GM12878 (cell line): ENCODE measurements around the gene PLEKHH2. TPM values are rescaled to one million over a fixed set of nuclear protein-coding genes. Genes with fewer than 3 reads are reported as not detected.

Experiments used
- ATAC-seq: fragments of 200-7000 bp; cut with Tn5 transposase; 3 replicates; pipeline ENCODE4 v1.9.1; 2020; ENCODE audit warnings: mild to moderate bottlenecking, moderate library complexity
- BruUV-seq: library from RNA; stranded (reverse); fragments of 400-500 nt; replicated peaks from 2 replicates; lab custom pipeline; 2021; lab: Mats Ljungman, UMichigan
- CTCF ChIA-PET: fragments of 300-600 bp; sonication (Branson Sonifier 250); formaldehyde crosslinking; extraction: SDS; loops from one replicate; lab custom pipeline; 2021; ENCODE audit warnings: inconsistent platforms; lab: Yijun Ruan, JAX
- POLR2A ChIA-PET: fragments of 350-600 bp; formaldehyde crosslinking; extraction: SDS; loops from one replicate; lab custom pipeline; 2021; ENCODE audit warnings: inconsistent platforms; lab: Charles Lee
- RAD21 ChIA-PET: fragments of 300-600 bp; sonication (Branson Sonifier 250); formaldehyde crosslinking; loops from one replicate; lab custom pipeline; 2023; ENCODE audit warnings: antibody characterized with exemption; ENCODE audit not compliant: unreplicated experiment; lab: Charles Lee
- SMC1A ChIA-PET: fragments of 300-600 bp; sonication (Branson Sonifier 250); formaldehyde crosslinking; loops from one replicate; lab custom pipeline; 2023; ENCODE audit not compliant: unreplicated experiment, uncharacterized antibody; lab: Charles Lee
- DNase-seq: peaks from one replicate; pipeline ENCODE4 v3.0.0-alpha.2; 2011; ENCODE audit warnings: low read depth, low spot score
- FAIRE-seq: peaks from 3 replicates; lab custom pipeline; 2011; peaks lifted over from hg19 to GRCh38; lab: Jason Lieb, UNC
- H2AFZ ChIP-seq: 2 replicates; pipeline ENCODE4 v1.6.0; 2011; ENCODE audit warnings: low read depth, low read length, control low read depth; ENCODE audit not compliant: control insufficient read depth
- H3K27ac ChIP-seq: 2 replicates; pipeline ENCODE4 v1.5.1; 2011; ENCODE audit warnings: control low read depth; ENCODE audit not compliant: control insufficient read depth, insufficient read depth
- H3K27me3 ChIP-seq, 2 experiments: replicated peaks in 1 of 2; 2 replicates each; pipeline versions ENCODE4 v1.6.0 to v1.6.1; 2011; ENCODE audit warnings: low read length in 1 of 2; ENCODE audit not compliant: control insufficient read depth in 2 of 2, insufficient read depth in 2 of 2
- H3K36me3 ChIP-seq, 2 experiments: 2 replicates each; pipeline ENCODE4 v1.5.1; 2011; ENCODE audit warnings: low read length in 1 of 2; ENCODE audit not compliant: control insufficient read depth in 2 of 2, insufficient read depth in 2 of 2
- H3K4me1 ChIP-seq: 2 replicates; pipeline ENCODE4 v1.6.1; 2011; ENCODE audit warnings: mild to moderate bottlenecking, low read length, moderate library complexity, mixed read lengths; ENCODE audit not compliant: control insufficient read depth, insufficient read depth
- H3K4me2 ChIP-seq: 2 replicates; pipeline ENCODE4 v1.6.0; 2011; ENCODE audit warnings: control low read depth; ENCODE audit not compliant: control insufficient read depth, insufficient read depth
- H3K4me3 ChIP-seq: fragments of 200-600 bp; sonication (generic); 2 replicates; pipeline ENCODE4 v1.5.1; 2016
- H3K79me2 ChIP-seq: 2 replicates; pipeline ENCODE4 v1.6.0; 2011; ENCODE audit warnings: low read length; ENCODE audit not compliant: control insufficient read depth, insufficient read depth
- H3K9ac ChIP-seq: 2 replicates; pipeline ENCODE4 v1.8.0; 2011; ENCODE audit warnings: low read length, control low read depth, mixed read lengths; ENCODE audit not compliant: control insufficient read depth, insufficient read depth
- H3K9me3 ChIP-seq: replicated peaks from 3 replicates; pipeline ENCODE4 v1.5.1; 2011; ENCODE audit warnings: mild to moderate bottlenecking, low read length; ENCODE audit not compliant: control insufficient read depth, insufficient read depth
- H4K20me1 ChIP-seq: 2 replicates; pipeline ENCODE4 v1.6.0; 2011; ENCODE audit not compliant: control insufficient read depth, insufficient read depth
- BCL3 ChIP-seq: IDR thresholded peaks from 2 replicates; pipeline ENCODE4 v1.6.1; 2011; ENCODE audit warnings: borderline replicate concordance, low read depth, mild to moderate bottlenecking, moderate library complexity, low read length; ENCODE audit not compliant: insufficient read depth, poor library complexity, severe bottlenecking
- CEBPB ChIP-seq, 2 experiments: fragments of 150-350 bp in 1 of 2; IDR thresholded peaks; 2 replicates each; pipeline ENCODE4 v1.6.1; 2012 to 2014; ENCODE audit warnings: low read depth in 2 of 2, low read length in 2 of 2, borderline replicate concordance in 1 of 2, inconsistent platforms in 1 of 2
- CHD1 ChIP-seq: IDR thresholded peaks from 2 replicates; pipeline ENCODE4 v1.6.1; 2012; ENCODE audit warnings: low read depth, low read length, improper control_type of control experiment
- CHD2 ChIP-seq: IDR thresholded peaks from 2 replicates; pipeline ENCODE4 v1.6.1; 2011; ENCODE audit warnings: low read depth, low read length, improper control_type of control experiment, borderline replicate concordance
- CREB1 ChIP-seq: IDR thresholded peaks from 2 replicates; pipeline ENCODE4 v1.6.1; 2012; ENCODE audit warnings: low read depth, mild to moderate bottlenecking, inconsistent platforms
- FOXK2 ChIP-seq: fragments of 450-650 bp; IDR thresholded peaks from 2 replicates; pipeline ENCODE4 v1.6.1; 2017; ENCODE audit warnings: mild to moderate bottlenecking, moderate library complexity
- FOXM1 ChIP-seq: IDR thresholded peaks from 2 replicates; pipeline ENCODE4 v1.6.1; 2012; ENCODE audit warnings: low read depth, mild to moderate bottlenecking, inconsistent platforms, low read length, moderate library complexity
- KDM1A ChIP-seq: fragments of 200-600 bp; sonication (generic); IDR thresholded peaks from 2 replicates; pipeline ENCODE4 v1.6.1; 2016; ENCODE audit warnings: borderline replicate concordance
- MEF2A ChIP-seq: IDR thresholded peaks from 2 replicates; pipeline ENCODE4 v1.6.1; 2011; ENCODE audit warnings: low read depth, mild to moderate bottlenecking, low read length, moderate library complexity; ENCODE audit not compliant: insufficient read depth
- POU2F2 ChIP-seq: IDR thresholded peaks from 3 replicates; pipeline ENCODE4 v1.6.1; 2011; ENCODE audit warnings: low read depth, mild to moderate bottlenecking, low read length, borderline replicate concordance
- RAD51 ChIP-seq: fragments of 450-650 bp; IDR thresholded peaks from 2 replicates; pipeline ENCODE4 v1.6.1; 2016; ENCODE audit warnings: moderate library complexity, mild to moderate bottlenecking, inconsistent platforms
- RBBP5 ChIP-seq: fragments of 200-600 bp; sonication (generic); conservative IDR thresholded peaks from 2 replicates; pipeline ENCODE4 v1.6.1; 2016
- TBL1XR1 ChIP-seq: IDR thresholded peaks from 2 replicates; pipeline ENCODE4 v1.6.1; 2012; ENCODE audit warnings: low read depth, low read length, improper control_type of control experiment
- YBX1 ChIP-seq: fragments of 450-650 bp; IDR thresholded peaks from 2 replicates; pipeline ENCODE4 v1.6.1; 2016; ENCODE audit warnings: antibody characterized with exemption
- ZNF207 ChIP-seq: fragments of 450-650 bp; IDR thresholded peaks from 2 replicates; pipeline ENCODE4 v1.6.1; 2014; ENCODE audit warnings: antibody characterized with exemption, mild to moderate bottlenecking, borderline replicate concordance
- WGBS: methylation state at CpG from one replicate; pipeline ENCODE4 v1.1.6; 2016; ENCODE audit warnings: low lambda C conversion rate; ENCODE audit not compliant: insufficient replicate concordance, insufficient coverage; ENCODE audit errors: missing lambda C conversion rate; 5-methylcytosine and 5-hydroxymethylcytosine counted together
- in situ Hi-C: fragments of 300-500 bp; cut with MboI; formaldehyde crosslinking; loops from 9 replicates; pipeline ENCODE4 v1.14.3; 2018; ENCODE audit warnings: mixed read lengths
- intact Hi-C: fragments of 100-400 bp; cut with micrococcal nuclease; formaldehyde crosslinking; loops from one replicate; pipeline ENCODE4 v1.14.2; 2022; ENCODE audit not compliant: unreplicated experiment
- polyA plus RNA-seq, 11 experiments: library from polyadenylated mRNA; depleted of rRNA in 4 of 11; unstranded in 6 of 11; stranded (reverse) in 5 of 11; fragments of >200 nt; fragmentation: Nextera tagmentation in 4 of 11; fragmentation: Illumina TruSeq in 1 of 11; extraction: Ambion mirVana in 4 of 11; extraction: Trizol in 1 of 11; gene quantifications; 1 replicate in 1 of 11; 2 replicates in 10 of 11; pipeline versions ENCODE4 v1.2.1 to v1.2.3, GENCODE V29; 2011 to 2016; ENCODE audit warnings: inconsistent platforms in 2 of 11, missing spikeins in 2 of 11, low read depth in 1 of 11
- total RNA-seq, 4 experiments: library from RNA; depleted of rRNA in 3 of 4; stranded (reverse); fragments of >200 nt in 3 of 4; fragmentation: Illumina TruSeq in 1 of 4; extraction: Trizol in 1 of 4; gene quantifications; 2 replicates each; pipeline versions ENCODE4 v1.2.1 to v1.2.3, GENCODE V29; 2013 to 2021

The PLEKHH2 gene
- total and polyA plus RNA-seq, 10 of the 15 experiments (the other 5 are each of a cell fraction or from before 2014, with no cell fraction given): not detected

GRCh38 chr2:43592443-43592842 lies 44.6 kb upstream of the PLEKHH2 start (continued):
- no peak for TF ChIP-seq FOXM1

GRCh38 chr2:43593254-43593653 lies 43.8 kb upstream of the PLEKHH2 start:
- WGBS: 79% methylated on average over 3 of the region's 3 CpGs
- Histone ChIP-seq H3K27ac (no peak overlapping the region), H3K36me3 (no peaks in the 10 kb centered on the region), H3K9ac (no peak overlapping the region), H3K4me1 (peaks cover 3% of the 10 kb centered on the region; the same call in 1 of the 2 replicates), H3K27me3 (no peaks in the 10 kb centered on the region), H2AFZ (no peak overlapping the region), H4K20me1 (no peaks in the 10 kb centered on the region), H3K79me2 (peaks cover 21% of the 10 kb centered on the region), H3K4me3 (no peak overlapping the region), H3K4me2 (no peak overlapping the region), H3K9me3 (no peaks in the 10 kb centered on the region)
- ChIA-PET RAD21 (interaction anchor here (0.7 kb wide), 1 partner anchor 619 kb away, joined by 3 read pairs; no protein-coding TSS in a partner anchor), POLR2A (interaction anchor here (0.6 to 0.8 kb wide), 5 partner anchors 14 to 768 kb away, joined by 3 to 5 read pairs (median 3); no protein-coding TSS in a partner anchor), CTCF (interaction anchor here (0.8 to 10.5 kb wide), 4 partner anchors 11 to 19 kb away, joined by 3 to 66 read pairs (median 4); no protein-coding TSS in a partner anchor), SMC1A (interaction anchor here (1.5 kb wide), 1 partner anchor 14 kb away, joined by 5 read pairs; no protein-coding TSS in a partner anchor)
- FAIRE-seq (no peak), DNase-seq (no peak), ATAC-seq (no peak)
- intact Hi-C loops (no loop called here), in situ Hi-C loops (no loop called here)
- no TSS peak for BruUV-seq
- TF ChIP-seq CHD1 (no peak), YBX1 (no peak), BCL3 (no peak), CHD2 (no peak), CREB1 (no peak), FOXK2 (no peak), KDM1A (no peak), ZNF207 (no peak), POU2F2 (no peak), RBBP5 (no peak), RAD51 (no peak), TBL1XR1 (no peak), MEF2A (no peak), CEBPB (IDR thresholded peaks at IDR 0.05; ENCODE audit: borderline replicate concordance in 1 of 2, low read depth in 2 of 2, low read length in 2 of 2) (no peak)
